HepG2 (cell line): Measurements from ENCODE around the gene TPD52L2. TPM values are rescaled to one million over a fixed set of nuclear protein-coding genes. Genes with fewer than 3 reads are reported as not detected.

ENCODE experiments used
- CEBPG ChIP-seq: IDR thresholded peaks from 2 replicates; pipeline ENCODE4 v1.6.1; 2016
- FOSL1 ChIP-seq: sonication (generic); formaldehyde crosslinking; IDR thresholded peaks from 2 replicates; pipeline ENCODE4 v1.9.0; 2021; ENCODE audit warnings: missing genetic modification reagents, borderline replicate concordance
- GFI1 ChIP-seq: sonication (generic); formaldehyde crosslinking; IDR thresholded peaks from 2 replicates; pipeline ENCODE4 v1.5.0; 2020; ENCODE audit warnings: missing genetic modification reagents, mild to moderate bottlenecking, borderline replicate concordance
- MIXL1 ChIP-seq: IDR thresholded peaks from 2 replicates; pipeline ENCODE4 v1.6.1; 2016
- MZF1 ChIP-seq: sonication (generic); formaldehyde crosslinking; IDR thresholded peaks from 2 replicates; pipeline ENCODE4 v1.8.1; 2023; ENCODE audit warnings: mild to moderate bottlenecking, missing genetic modification reagents, borderline replicate concordance
- NBN ChIP-seq: fragments of 450-650 bp; conservative IDR thresholded peaks from 2 replicates; pipeline ENCODE4 v1.6.1; 2017
- PHF8 ChIP-seq: sonication (generic); formaldehyde crosslinking; IDR thresholded peaks from 2 replicates; pipeline ENCODE4 v1.5.0; 2020; ENCODE audit warnings: missing genetic modification reagents
- PITX1 ChIP-seq: sonication (generic); formaldehyde crosslinking; IDR thresholded peaks from 2 replicates; pipeline ENCODE4 v1.5.1; 2020; ENCODE audit warnings: mild to moderate bottlenecking, missing genetic modification reagents
- POLR2AphosphoS5 ChIP-seq: IDR thresholded peaks from 2 replicates; pipeline ENCODE4 v1.6.1; 2012; ENCODE audit warnings: low read depth, low read length
- SIX1 ChIP-seq: sonication (generic); formaldehyde crosslinking; IDR thresholded peaks from 2 replicates; pipeline ENCODE4 v1.4.0; 2020; ENCODE audit warnings: missing genetic modification reagents, borderline replicate concordance
- XRCC5 ChIP-seq: fragments of 200-400 bp; formaldehyde crosslinking; optimal IDR thresholded peaks from 2 replicates; pipeline ENCODE3; 2017; ENCODE audit warnings: mild to moderate bottlenecking, low read length
- ZBTB38 ChIP-seq: sonication (generic); formaldehyde crosslinking; IDR thresholded peaks from 2 replicates; pipeline ENCODE4 v1.5.1; 2020; ENCODE audit warnings: mild to moderate bottlenecking, missing genetic modification reagents
- ZFP36L1 ChIP-seq: sonication (generic); formaldehyde crosslinking; IDR thresholded peaks from 2 replicates; pipeline ENCODE4 v1.8.0; 2022; ENCODE audit warnings: mild to moderate bottlenecking, missing genetic modification reagents, moderate library complexity
- ZFP82 ChIP-seq: sonication (generic); formaldehyde crosslinking; IDR thresholded peaks from 2 replicates; pipeline ENCODE4 v1.5.1; 2020; ENCODE audit warnings: mild to moderate bottlenecking, missing genetic modification reagents, borderline replicate concordance
- ZNF292 ChIP-seq: sonication (generic); formaldehyde crosslinking; IDR thresholded peaks from 2 replicates; pipeline ENCODE4 v1.8.1; 2022; ENCODE audit warnings: mild to moderate bottlenecking, low read depth, missing genetic modification reagents, borderline replicate concordance
- ZNF768 ChIP-seq: sonication (generic); formaldehyde crosslinking; IDR thresholded peaks from 2 replicates; pipeline ENCODE4 v1.4.0; 2020; ENCODE audit warnings: missing genetic modification reagents
- ZNF788 ChIP-seq: sonication (generic); formaldehyde crosslinking; IDR thresholded peaks from 2 replicates; pipeline ENCODE4 v1.5.0; 2020; ENCODE audit warnings: mild to moderate bottlenecking, missing genetic modification reagents, borderline replicate concordance
- polyA plus RNA-seq, 8 experiments: library from polyadenylated mRNA; depleted of rRNA in 3 of 8; stranded (reverse) in 7 of 8; unstranded in 1 of 8; fragments of >200 nt; fragmentation: Illumina TruSeq in 4 of 8; extraction: Trizol in 4 of 8; gene quantifications; 2 replicates each; pipeline versions ENCODE4 v1.2.1 to v1.2.3, GENCODE V29; 2011 to 2016; ENCODE audit warnings: low read depth in 4 of 8, missing spikeins in 1 of 8, mixed read lengths in 1 of 8; ENCODE audit not compliant: insufficient read depth in 1 of 8
- total RNA-seq, 5 experiments: library from RNA; depleted of rRNA; stranded (reverse); fragments of >200 nt; fragmentation: Illumina TruSeq; extraction: Trizol; gene quantifications; 2 replicates each; pipeline ENCODE4 v1.2.3, GENCODE V29; 2016; ENCODE audit warnings: low read depth in 1 of 5
- TF ChIP-seq, protein P1 (sequence below): sonication (generic); formaldehyde crosslinking; conservative IDR thresholded peaks from 2 replicates; pipeline ENCODE4 v1.8.0; 2022; ENCODE audit warnings: missing genetic modification reagents
- TF ChIP-seq, protein P2 (sequence below), 2 experiments: fragments of 450-650 bp in 1 of 2; sonication (generic) in 1 of 2; formaldehyde crosslinking; IDR thresholded peaks; 2 replicates each; pipeline versions ENCODE4 v1.5.0 to v1.8.0; 2020 to 2022; ENCODE audit warnings: mild to moderate bottlenecking in 1 of 2, missing genetic modification reagents in 1 of 2
- TF ChIP-seq, protein P3 (sequence below): sonication (generic); formaldehyde crosslinking; IDR thresholded peaks from 2 replicates; pipeline ENCODE4 v1.9.0; 2021; ENCODE audit warnings: missing genetic modification reagents, mild to moderate bottlenecking, borderline replicate concordance
- TF ChIP-seq, protein P4 (sequence below), 2 experiments: IDR thresholded peaks; 2 replicates each; pipeline ENCODE4 v1.6.1; 2011 to 2012; ENCODE audit warnings: low read length in 2 of 2, borderline replicate concordance in 1 of 2, low read depth in 1 of 2, mild to moderate bottlenecking in 1 of 2, moderate library complexity in 1 of 2
- TF ChIP-seq, protein P5 (sequence below): IDR thresholded peaks from 2 replicates; pipeline ENCODE4 v1.6.1; 2016; ENCODE audit warnings: mild to moderate bottlenecking, missing biosample characterization, missing genetic modification reagents

Gene TPD52L2
- total and polyA plus RNA-seq, 2 of the 13 experiments (the other 11 are each of a cell fraction or from before 2014, with no cell fraction given), result 156 to 184 TPM

DNA sequence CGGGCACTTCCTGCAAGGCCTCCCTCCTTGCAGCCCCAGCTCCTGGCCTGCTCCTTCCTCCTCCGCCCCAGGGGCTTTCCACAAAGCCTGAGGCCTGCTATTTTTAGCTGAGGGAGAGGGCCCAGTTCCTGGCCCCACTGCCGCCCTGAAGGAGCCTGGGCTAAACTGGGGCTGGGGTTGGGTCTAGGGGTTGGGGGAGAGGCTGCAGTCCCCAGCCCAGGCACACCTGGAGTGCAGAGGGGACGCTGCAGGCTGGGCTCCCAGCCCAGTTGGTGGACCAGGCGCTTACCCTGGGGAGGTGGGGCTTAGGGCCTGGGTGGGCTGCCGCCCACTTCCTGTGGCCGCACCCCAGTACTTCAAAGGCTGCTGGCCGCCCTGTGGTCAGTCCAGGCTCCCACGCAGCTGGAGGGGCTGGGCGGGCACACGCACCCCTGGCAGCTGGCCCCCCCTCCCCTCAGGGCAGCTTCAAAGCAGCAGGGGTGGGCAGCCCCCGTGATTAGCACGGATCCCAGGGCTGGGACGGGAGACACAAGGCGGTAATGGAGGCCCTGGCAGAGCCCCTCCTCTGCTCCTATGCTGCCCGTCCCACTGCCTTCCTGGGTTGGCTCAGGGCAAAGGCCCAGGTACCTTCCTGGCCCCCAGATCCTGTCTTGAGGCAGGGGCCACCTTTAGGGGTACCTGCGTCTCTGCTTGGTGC lies 10.9 kb upstream of the TPD52L2 start (continued):
- TF ChIP-seq, protein P1, sequence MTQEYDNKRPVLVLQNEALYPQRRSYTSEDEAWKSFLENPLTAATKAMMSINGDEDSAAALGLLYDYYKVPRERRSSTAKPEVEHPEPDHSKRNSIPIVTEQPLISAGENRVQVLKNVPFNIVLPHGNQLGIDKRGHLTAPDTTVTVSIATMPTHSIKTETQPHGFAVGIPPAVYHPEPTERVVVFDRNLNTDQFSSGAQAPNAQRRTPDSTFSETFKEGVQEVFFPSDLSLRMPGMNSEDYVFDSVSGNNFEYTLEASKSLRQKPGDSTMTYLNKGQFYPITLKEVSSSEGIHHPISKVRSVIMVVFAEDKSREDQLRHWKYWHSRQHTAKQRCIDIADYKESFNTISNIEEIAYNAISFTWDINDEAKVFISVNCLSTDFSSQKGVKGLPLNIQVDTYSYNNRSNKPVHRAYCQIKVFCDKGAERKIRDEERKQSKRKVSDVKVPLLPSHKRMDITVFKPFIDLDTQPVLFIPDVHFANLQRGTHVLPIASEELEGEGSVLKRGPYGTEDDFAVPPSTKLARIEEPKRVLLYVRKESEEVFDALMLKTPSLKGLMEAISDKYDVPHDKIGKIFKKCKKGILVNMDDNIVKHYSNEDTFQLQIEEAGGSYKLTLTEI (CRISPR knock-in tag), result no peak
- TF ChIP-seq, protein P2, sequence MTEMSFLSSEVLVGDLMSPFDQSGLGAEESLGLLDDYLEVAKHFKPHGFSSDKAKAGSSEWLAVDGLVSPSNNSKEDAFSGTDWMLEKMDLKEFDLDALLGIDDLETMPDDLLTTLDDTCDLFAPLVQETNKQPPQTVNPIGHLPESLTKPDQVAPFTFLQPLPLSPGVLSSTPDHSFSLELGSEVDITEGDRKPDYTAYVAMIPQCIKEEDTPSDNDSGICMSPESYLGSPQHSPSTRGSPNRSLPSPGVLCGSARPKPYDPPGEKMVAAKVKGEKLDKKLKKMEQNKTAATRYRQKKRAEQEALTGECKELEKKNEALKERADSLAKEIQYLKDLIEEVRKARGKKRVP (CRISPR knock-in tag; IDR thresholded peaks at IDR 0.05), result no peak
- TF ChIP-seq NBN (no peak), MIXL1 (no peak), ZNF768 (CRISPR knock-in tag) (peak; percentile 66), XRCC5 (peak; percentile 13), FOSL1 (CRISPR knock-in tag) (0 out of 2 replicates have a peak, but pooled peaks have one; percentile 16), SIX1 (CRISPR knock-in tag) (no peak), POLR2AphosphoS5 (0 out of 2 replicates have a peak, but pooled peaks have one; percentile 18), ZBTB38 (CRISPR knock-in tag) (peak; percentile 73; the same call in 1 of the 2 replicates), ZFP36L1 (CRISPR knock-in tag) (no peak), ZNF788 (CRISPR knock-in tag) (peak; percentile 15; the same call in 1 of the 2 replicates), MZF1 (CRISPR knock-in tag) (no peak; the same call in 1 of the 2 replicates), ZFP82 (CRISPR knock-in tag) (no peak), CEBPG (CRISPR knock-in tag) (no peak), GFI1 (CRISPR knock-in tag) (no peak), PITX1 (CRISPR knock-in tag) (peak; percentile 57; the same call in 1 of the 2 replicates), PHF8 (CRISPR knock-in tag) (peak; percentile 63), ZNF292 (CRISPR knock-in tag) (no peak)
- TF ChIP-seq, protein P3, sequence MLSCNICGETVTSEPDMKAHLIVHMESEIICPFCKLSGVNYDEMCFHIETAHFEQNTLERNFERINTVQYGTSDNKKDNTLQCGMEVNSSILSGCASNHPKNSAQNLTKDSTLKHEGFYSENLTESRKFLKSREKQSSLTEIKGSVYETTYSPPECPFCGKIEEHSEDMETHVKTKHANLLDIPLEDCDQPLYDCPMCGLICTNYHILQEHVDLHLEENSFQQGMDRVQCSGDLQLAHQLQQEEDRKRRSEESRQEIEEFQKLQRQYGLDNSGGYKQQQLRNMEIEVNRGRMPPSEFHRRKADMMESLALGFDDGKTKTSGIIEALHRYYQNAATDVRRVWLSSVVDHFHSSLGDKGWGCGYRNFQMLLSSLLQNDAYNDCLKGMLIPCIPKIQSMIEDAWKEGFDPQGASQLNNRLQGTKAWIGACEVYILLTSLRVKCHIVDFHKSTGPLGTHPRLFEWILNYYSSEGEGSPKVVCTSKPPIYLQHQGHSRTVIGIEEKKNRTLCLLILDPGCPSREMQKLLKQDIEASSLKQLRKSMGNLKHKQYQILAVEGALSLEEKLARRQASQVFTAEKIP (CRISPR knock-in tag), result no peak
- TF ChIP-seq, protein P4, sequence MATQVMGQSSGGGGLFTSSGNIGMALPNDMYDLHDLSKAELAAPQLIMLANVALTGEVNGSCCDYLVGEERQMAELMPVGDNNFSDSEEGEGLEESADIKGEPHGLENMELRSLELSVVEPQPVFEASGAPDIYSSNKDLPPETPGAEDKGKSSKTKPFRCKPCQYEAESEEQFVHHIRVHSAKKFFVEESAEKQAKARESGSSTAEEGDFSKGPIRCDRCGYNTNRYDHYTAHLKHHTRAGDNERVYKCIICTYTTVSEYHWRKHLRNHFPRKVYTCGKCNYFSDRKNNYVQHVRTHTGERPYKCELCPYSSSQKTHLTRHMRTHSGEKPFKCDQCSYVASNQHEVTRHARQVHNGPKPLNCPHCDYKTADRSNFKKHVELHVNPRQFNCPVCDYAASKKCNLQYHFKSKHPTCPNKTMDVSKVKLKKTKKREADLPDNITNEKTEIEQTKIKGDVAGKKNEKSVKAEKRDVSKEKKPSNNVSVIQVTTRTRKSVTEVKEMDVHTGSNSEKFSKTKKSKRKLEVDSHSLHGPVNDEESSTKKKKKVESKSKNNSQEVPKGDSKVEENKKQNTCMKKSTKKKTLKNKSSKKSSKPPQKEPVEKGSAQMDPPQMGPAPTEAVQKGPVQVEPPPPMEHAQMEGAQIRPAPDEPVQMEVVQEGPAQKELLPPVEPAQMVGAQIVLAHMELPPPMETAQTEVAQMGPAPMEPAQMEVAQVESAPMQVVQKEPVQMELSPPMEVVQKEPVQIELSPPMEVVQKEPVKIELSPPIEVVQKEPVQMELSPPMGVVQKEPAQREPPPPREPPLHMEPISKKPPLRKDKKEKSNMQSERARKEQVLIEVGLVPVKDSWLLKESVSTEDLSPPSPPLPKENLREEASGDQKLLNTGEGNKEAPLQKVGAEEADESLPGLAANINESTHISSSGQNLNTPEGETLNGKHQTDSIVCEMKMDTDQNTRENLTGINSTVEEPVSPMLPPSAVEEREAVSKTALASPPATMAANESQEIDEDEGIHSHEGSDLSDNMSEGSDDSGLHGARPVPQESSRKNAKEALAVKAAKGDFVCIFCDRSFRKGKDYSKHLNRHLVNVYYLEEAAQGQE (IDR thresholded peaks at IDR 0.05; ENCODE audit: borderline replicate concordance in 1 of 2, low read depth in 1 of 2, low read length in 2 of 2), result no peak
- TF ChIP-seq, protein P5, sequence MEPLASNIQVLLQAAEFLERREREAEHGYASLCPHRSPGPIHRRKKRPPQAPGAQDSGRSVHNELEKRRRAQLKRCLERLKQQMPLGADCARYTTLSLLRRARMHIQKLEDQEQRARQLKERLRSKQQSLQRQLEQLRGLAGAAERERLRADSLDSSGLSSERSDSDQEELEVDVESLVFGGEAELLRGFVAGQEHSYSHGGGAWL (CRISPR knock-in tag), result no peak
